Astrocyte of the spinal cord (primary cell): ENCODE data around the gene SLC6A2.

ENCODE experiments used
- DNase-seq: peaks from one replicate; pipeline ENCODE4 v3.0.0; 2011; ENCODE audit warnings: low read depth, low spot score
- H3K4me3 ChIP-seq: 2 replicates; pipeline ENCODE4 v1.5.1; 2011; ENCODE audit warnings: low read depth, mild to moderate bottlenecking, low read length, moderate library complexity
- in situ Hi-C: cut with HindIII; loops from 2 replicates; pipeline ENCODE4 v1.10.0; 2017; ENCODE audit warnings: low sequenced_read_pairs
- TF ChIP-seq, protein P1 (sequence below): IDR thresholded peaks from 2 replicates; pipeline ENCODE4 v1.5.1; 2012; ENCODE audit warnings: low read depth, mild to moderate bottlenecking, low read length, inconsistent platforms

SLC6A2 gene

DNA sequence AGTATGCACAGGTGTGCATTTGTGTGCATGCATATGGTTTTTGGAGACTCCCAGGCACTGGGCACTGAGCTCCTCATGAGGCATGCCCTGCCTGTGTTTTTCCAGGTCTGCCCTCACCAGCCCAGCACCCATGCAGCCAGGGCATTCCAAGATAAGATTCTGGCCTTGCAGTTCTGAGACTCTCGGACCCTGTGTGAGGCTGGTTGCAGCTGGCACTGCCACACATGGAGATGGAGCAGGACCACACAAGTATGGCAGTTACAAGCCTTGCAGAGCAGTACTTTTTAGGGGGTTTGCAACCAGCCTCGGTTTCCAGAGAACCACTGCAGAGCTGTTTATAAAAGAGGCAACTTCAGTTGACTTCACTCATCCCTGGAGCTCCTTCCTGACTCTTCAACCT, 10.2 kb downstream of the SLC6A2 start:
- no peak overlapping the region for H3K4me3 ChIP-seq
- in situ Hi-C loops, result no loop called here
- DNase-seq, result no peak
- TF ChIP-seq, protein P1, sequence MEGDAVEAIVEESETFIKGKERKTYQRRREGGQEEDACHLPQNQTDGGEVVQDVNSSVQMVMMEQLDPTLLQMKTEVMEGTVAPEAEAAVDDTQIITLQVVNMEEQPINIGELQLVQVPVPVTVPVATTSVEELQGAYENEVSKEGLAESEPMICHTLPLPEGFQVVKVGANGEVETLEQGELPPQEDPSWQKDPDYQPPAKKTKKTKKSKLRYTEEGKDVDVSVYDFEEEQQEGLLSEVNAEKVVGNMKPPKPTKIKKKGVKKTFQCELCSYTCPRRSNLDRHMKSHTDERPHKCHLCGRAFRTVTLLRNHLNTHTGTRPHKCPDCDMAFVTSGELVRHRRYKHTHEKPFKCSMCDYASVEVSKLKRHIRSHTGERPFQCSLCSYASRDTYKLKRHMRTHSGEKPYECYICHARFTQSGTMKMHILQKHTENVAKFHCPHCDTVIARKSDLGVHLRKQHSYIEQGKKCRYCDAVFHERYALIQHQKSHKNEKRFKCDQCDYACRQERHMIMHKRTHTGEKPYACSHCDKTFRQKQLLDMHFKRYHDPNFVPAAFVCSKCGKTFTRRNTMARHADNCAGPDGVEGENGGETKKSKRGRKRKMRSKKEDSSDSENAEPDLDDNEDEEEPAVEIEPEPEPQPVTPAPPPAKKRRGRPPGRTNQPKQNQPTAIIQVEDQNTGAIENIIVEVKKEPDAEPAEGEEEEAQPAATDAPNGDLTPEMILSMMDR, result no peak

DNA sequence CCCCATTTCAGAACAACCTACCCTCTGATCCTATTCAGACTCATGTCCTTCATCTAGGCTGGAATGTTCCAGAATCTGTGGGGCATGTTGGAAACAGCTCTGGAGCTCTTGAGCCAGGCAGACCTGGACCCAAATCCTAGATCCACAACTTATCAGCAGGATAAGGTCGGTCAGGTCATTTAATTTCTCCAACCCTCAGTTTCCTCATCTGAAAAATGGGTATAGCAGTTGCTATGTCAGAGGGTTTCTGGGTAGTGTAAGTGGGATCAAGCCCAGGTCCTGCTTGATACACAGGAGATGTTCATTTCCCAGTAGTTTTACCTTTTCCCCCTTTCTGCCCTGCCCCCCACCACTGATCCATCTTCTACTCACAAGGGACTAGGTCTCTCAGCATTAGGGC, 12.0 kb downstream of the SLC6A2 start:
- H3K4me3 ChIP-seq, result no peak overlapping the region
- DNase-seq, result no peak
- TF ChIP-seq, protein P1, result no peak
- in situ Hi-C loops, result no loop called here

DNA sequence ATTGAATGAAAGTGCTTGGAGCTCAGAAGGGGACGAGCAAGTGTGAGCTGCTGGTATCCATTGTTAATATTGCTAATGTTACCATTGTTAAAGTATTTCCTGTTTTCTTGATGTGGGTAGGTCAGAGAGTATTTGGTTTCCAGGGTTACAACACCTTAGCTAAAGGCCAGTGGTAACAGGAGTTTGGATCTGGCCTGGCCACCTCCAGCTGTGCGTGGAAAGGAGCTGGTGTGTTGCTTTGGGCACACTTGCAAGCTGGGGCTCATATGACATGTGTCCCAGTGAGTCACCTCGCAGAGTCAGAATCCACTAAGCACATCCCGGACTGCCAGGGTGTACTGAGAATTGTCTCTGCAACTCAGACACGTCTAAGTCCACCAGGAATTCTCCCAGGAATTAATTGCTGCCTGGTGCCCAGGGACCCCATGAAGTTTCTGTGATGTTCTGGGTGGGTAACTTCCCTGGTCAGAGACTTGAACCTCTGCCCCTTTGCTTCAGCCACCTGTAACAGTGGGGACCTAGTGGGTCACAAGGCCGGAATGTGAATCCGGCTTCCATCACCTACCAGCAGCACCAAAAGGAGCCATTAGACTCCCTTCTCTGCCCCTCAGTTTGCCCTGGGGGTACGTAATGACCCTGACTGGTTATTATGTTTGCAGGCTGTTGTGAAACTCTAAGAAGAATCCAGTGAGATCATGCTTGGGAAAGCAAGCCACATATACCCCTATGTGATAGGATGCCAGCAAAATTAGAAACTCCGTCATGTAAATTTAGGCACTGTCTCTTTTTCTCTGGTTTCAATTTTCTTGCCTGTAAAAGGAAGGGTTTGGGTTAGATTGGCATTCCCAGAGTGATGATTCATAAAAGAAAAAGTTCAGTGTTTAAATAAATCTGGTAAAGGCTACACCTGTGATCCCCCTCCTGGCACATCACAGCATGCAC, 12.8 kb downstream of the SLC6A2 start:
- TF ChIP-seq, protein P1, result no peak
- in situ Hi-C loops, result no loop called here
- DNase-seq, result no peak
- H3K4me3 ChIP-seq, result no peak overlapping the region

DNA sequence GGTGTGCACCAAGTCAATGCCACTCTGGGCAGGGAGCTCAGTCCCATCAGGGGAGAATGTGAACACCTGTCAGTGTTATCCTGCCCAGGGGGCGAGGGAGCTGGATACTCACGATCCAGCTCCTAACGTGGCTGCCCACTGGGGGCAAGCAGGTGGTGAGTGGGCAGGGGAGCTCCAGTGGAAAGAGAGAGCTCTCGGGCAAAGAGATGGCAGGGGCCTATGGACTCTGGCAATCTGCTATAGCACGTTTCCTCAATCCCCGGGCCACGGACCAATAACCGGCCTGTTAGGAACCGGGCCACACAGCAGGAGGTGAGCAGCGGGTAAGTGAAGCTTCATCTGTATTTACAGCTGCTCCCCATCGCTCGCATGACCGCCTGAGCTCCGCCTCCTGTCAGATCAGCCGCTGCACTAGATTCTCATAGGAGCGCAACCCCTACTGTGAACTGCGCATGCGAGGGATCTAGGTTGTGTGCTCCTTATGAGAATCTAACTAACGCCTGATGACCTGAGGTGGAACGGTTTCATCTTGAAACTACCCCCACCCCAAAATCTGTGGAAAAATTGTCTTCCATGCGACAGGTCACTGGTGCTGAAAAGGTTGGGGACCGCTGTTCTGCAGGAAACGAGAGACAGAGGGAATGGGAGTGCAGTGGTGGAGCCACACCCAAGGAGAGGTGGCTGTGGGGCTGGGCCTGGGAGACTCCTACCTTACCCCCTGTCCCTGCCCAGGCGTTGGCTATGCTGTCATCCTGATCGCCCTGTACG, 15.6 kb downstream of the SLC6A2 start:
- in situ Hi-C loops, result no loop called here
- DNase-seq, result no peak
- TF ChIP-seq, protein P1, result no peak
- H3K4me3 ChIP-seq, result no peak overlapping the region

DNA sequence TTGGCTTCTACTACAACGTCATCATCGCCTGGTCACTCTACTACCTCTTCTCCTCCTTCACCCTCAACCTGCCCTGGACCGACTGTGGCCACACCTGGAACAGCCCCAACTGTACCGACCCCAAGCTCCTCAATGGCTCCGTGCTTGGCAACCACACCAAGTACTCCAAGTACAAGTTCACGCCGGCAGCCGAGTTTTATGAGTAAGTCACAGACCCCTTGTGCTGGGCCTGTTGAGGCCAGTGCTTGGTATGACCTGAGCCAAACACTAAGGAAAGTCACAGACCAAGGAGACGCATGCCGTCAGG, 16.1 kb downstream of the SLC6A2 start:
- no peak overlapping the region for H3K4me3 ChIP-seq
- no peak for DNase-seq
- in situ Hi-C loops, result no loop called here
- TF ChIP-seq, protein P1, result no peak

DNA sequence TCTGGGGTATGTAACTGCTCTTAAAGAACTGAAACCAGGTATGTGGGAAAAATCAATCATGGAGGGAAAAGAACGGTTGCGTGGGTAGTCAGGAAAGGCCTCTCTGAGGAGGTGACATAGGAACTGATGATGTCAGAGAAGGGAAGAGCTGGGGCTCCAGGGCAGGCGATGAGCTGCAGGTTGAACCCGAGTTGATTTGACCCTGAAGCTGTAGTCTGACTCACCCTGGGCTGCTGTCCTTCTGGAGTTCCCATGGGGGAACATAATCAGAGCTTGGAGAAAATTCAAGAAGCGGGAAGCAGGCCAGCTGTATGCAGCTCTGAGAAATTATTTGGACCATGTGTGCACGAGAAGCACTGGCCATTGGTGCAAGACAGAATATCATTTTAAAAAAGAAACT, 16.7 kb downstream of the SLC6A2 start:
- in situ Hi-C loops, result no loop called here
- H3K4me3 ChIP-seq, result no peak overlapping the region
- TF ChIP-seq, protein P1, result no peak
- DNase-seq, result no peak
